Astrocyte (in vitro differentiated cells and primary cell): ENCODE measurements around the gene CLMN. TPM values are rescaled to one million over a fixed set of nuclear protein-coding genes. Genes with fewer than 3 reads are reported as not detected.

Experiments
- DNase-seq: peaks from one replicate; pipeline ENCODE4 v3.0.0-alpha.2; 2010; ENCODE audit warnings: low read depth
- FAIRE-seq: peaks from 2 replicates; lab custom pipeline; 2011; peaks lifted over from hg19 to GRCh38; lab: Jason Lieb, UNC
- H2AFZ ChIP-seq: 2 replicates; pipeline ENCODE4 v1.6.0; 2012; ENCODE audit warnings: low read depth, low read length, inconsistent platforms
- H3K27ac ChIP-seq: 2 replicates; pipeline ENCODE4 v1.5.1; 2011; ENCODE audit warnings: low read depth, low read length, inconsistent platforms
- H3K27me3 ChIP-seq: 2 replicates; pipeline ENCODE4 v1.6.0; 2011; ENCODE audit warnings: low read length, inconsistent platforms; ENCODE audit not compliant: insufficient read depth
- H3K36me3 ChIP-seq: 2 replicates; pipeline ENCODE4 v1.5.1; 2011; ENCODE audit warnings: low read length, inconsistent platforms; ENCODE audit not compliant: insufficient read depth
- H3K4me1 ChIP-seq: 2 replicates; pipeline ENCODE4 v1.5.1; 2011; ENCODE audit warnings: low read length, inconsistent platforms; ENCODE audit not compliant: insufficient read depth
- H3K4me2 ChIP-seq: 2 replicates; pipeline ENCODE4 v1.6.0; 2012; ENCODE audit warnings: low read length, inconsistent platforms
- H3K4me3 ChIP-seq: 2 replicates; pipeline ENCODE4 v1.5.1; 2011; ENCODE audit warnings: low read depth, mild to moderate bottlenecking, low read length, inconsistent platforms; ENCODE audit not compliant: insufficient read depth
- H3K79me2 ChIP-seq: 2 replicates; pipeline ENCODE4 v1.6.0; 2012; ENCODE audit warnings: mild to moderate bottlenecking, low read length, inconsistent platforms; ENCODE audit not compliant: insufficient read depth
- H3K9ac ChIP-seq: 2 replicates; pipeline ENCODE4 v1.6.0; 2012; ENCODE audit warnings: mild to moderate bottlenecking, low read length, inconsistent platforms
- H3K9me3 ChIP-seq: 2 replicates; pipeline ENCODE4 v1.5.1; 2012; ENCODE audit warnings: low read depth, mild to moderate bottlenecking, low read length, inconsistent platforms; ENCODE audit not compliant: insufficient read depth
- H4K20me1 ChIP-seq: 2 replicates; pipeline ENCODE4 v1.6.0; 2012; ENCODE audit warnings: low read length, inconsistent platforms; ENCODE audit not compliant: insufficient read depth
- H3K27ac Mint-ChIP-seq: one replicate; pipeline ENCODE4 v1.8.0; 2021; ENCODE audit warnings: mild to moderate bottlenecking, mixed read lengths; ENCODE audit not compliant: unreplicated experiment
- H3K27me3 Mint-ChIP-seq: one replicate; pipeline ENCODE4 v1.8.0; 2021; ENCODE audit warnings: low read depth, mixed read lengths; ENCODE audit not compliant: unreplicated experiment
- H3K36me3 Mint-ChIP-seq: one replicate; pipeline ENCODE4 v1.8.0; 2021; ENCODE audit warnings: low read depth, mixed read lengths; ENCODE audit not compliant: unreplicated experiment
- H3K4me1 Mint-ChIP-seq: one replicate; pipeline ENCODE4 v1.8.0; 2021; ENCODE audit warnings: low read depth, mixed read lengths; ENCODE audit not compliant: unreplicated experiment
- H3K4me3 Mint-ChIP-seq: one replicate; pipeline ENCODE4 v1.8.0; 2021; ENCODE audit warnings: mild to moderate bottlenecking, moderate library complexity, mixed read lengths; ENCODE audit not compliant: unreplicated experiment
- H3K9me3 Mint-ChIP-seq: one replicate; pipeline ENCODE4 v1.8.0; 2021; ENCODE audit warnings: mild to moderate bottlenecking, mixed read lengths; ENCODE audit not compliant: unreplicated experiment
- EZH2 ChIP-seq: IDR thresholded peaks from 2 replicates; pipeline ENCODE4 v1.6.1; 2012; ENCODE audit warnings: mild to moderate bottlenecking, low read length, inconsistent platforms; ENCODE audit not compliant: insufficient read depth
- total RNA-seq: library from RNA; stranded (reverse); gene quantifications from 2 replicates; pipeline ENCODE4 v1.2.1, GENCODE V29; 2021
- TF ChIP-seq, protein P1 (sequence below): IDR thresholded peaks from 2 replicates; pipeline ENCODE4 v1.5.1; 2011; ENCODE audit warnings: low read depth, mild to moderate bottlenecking, inconsistent platforms, low read length, moderate library complexity; ENCODE audit not compliant: insufficient read depth

CLMN gene
- total RNA-seq, 1 donor from 2014 or later: 14.0 TPM

GRCh38 chr14:95305940-95306339 is 13.8 kb downstream of the CLMN start:
- peaks cover 6% of the 10 kb centered on the region for H3K36me3 Mint-ChIP-seq
- peaks cover 10% of the 10 kb centered on the region for H3K9me3 Mint-ChIP-seq
- FAIRE-seq (no peak), DNase-seq (no peak)
- H3K4me1 Mint-ChIP-seq: peaks cover 2% of the 10 kb centered on the region
- Histone ChIP-seq H3K36me3 (no peaks in the 10 kb centered on the region), H3K4me2 (no peak overlapping the region), H3K27ac (no peak overlapping the region), H3K4me1 (no peaks in the 10 kb centered on the region), H3K9ac (no peak overlapping the region), H2AFZ (no peak overlapping the region), H4K20me1 (no peaks in the 10 kb centered on the region), H3K4me3 (no peak overlapping the region), H3K27me3 (no peaks in the 10 kb centered on the region), H3K79me2 (no peaks in the 10 kb centered on the region), H3K9me3 (no peaks in the 10 kb centered on the region)
- TF ChIP-seq, protein P1, sequence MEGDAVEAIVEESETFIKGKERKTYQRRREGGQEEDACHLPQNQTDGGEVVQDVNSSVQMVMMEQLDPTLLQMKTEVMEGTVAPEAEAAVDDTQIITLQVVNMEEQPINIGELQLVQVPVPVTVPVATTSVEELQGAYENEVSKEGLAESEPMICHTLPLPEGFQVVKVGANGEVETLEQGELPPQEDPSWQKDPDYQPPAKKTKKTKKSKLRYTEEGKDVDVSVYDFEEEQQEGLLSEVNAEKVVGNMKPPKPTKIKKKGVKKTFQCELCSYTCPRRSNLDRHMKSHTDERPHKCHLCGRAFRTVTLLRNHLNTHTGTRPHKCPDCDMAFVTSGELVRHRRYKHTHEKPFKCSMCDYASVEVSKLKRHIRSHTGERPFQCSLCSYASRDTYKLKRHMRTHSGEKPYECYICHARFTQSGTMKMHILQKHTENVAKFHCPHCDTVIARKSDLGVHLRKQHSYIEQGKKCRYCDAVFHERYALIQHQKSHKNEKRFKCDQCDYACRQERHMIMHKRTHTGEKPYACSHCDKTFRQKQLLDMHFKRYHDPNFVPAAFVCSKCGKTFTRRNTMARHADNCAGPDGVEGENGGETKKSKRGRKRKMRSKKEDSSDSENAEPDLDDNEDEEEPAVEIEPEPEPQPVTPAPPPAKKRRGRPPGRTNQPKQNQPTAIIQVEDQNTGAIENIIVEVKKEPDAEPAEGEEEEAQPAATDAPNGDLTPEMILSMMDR: no peak
- TF ChIP-seq EZH2: no peak
- no peak overlapping the region for H3K27ac Mint-ChIP-seq
- no peak overlapping the region for H3K4me3 Mint-ChIP-seq
- peaks cover 12% of the 10 kb centered on the region for H3K27me3 Mint-ChIP-seq

DNA sequence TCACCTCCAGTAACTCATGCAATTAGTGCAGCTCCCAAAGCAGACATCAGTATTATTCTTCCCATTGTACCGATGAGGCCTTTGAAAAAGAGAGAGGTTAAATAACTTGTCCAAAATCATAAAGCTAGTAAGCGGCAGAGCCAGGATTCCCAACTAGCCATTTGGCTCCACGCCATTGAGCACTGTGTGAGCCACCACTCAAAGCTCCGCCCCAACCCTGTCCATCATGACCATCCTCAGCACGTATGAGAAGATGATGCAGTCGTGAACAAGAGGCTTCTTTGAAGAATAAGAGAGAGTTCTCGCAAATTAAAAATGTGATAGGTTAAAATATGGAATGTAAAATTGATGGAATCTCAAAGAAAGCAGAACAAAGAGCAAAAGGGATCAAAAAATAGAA is 14.6 kb downstream of the CLMN start:
- H3K27ac Mint-ChIP-seq: no peak overlapping the region
- FAIRE-seq: no peak
- H3K27me3 Mint-ChIP-seq: peaks cover 15% of the 10 kb centered on the region
- Histone ChIP-seq H3K27me3 (no peaks in the 10 kb centered on the region), H3K4me3 (no peak overlapping the region), H3K9me3 (no peaks in the 10 kb centered on the region), H3K4me1 (no peaks in the 10 kb centered on the region), H3K79me2 (no peaks in the 10 kb centered on the region), H3K4me2 (no peak overlapping the region), H3K27ac (no peak overlapping the region), H3K36me3 (no peaks in the 10 kb centered on the region), H3K9ac (no peak overlapping the region), H4K20me1 (no peaks in the 10 kb centered on the region), H2AFZ (no peak overlapping the region)
- H3K36me3 Mint-ChIP-seq: peaks cover 3% of the 10 kb centered on the region
- DNase-seq: no peak
- TF ChIP-seq, protein P1: no peak
- TF ChIP-seq EZH2: no peak
- H3K9me3 Mint-ChIP-seq: peaks cover 10% of the 10 kb centered on the region
- H3K4me3 Mint-ChIP-seq: no peak overlapping the region
- no peaks in the 10 kb centered on the region for H3K4me1 Mint-ChIP-seq

- Histone ChIP-seq H3K4me1 (no peaks in the 10 kb centered on the region), H3K79me2 (no peaks in the 10 kb centered on the region), H3K27me3 (no peaks in the 10 kb centered on the region), H2AFZ (no peak overlapping the region), H3K4me2 (no peak overlapping the region), H3K9ac (no peak overlapping the region), H3K27ac (no peak overlapping the region), H3K36me3 (no peaks in the 10 kb centered on the region), H4K20me1 (no peaks in the 10 kb centered on the region), H3K9me3 (no peaks in the 10 kb centered on the region), H3K4me3 (no peak overlapping the region)
- TF ChIP-seq, protein P1: no peak
- no peak for TF ChIP-seq EZH2
- no peak for FAIRE-seq
- no peak for DNase-seq
- no peak overlapping the region for H3K4me3 Mint-ChIP-seq
- peaks cover 10% of the 10 kb centered on the region for H3K9me3 Mint-ChIP-seq
- H3K36me3 Mint-ChIP-seq: peaks cover 4% of the 10 kb centered on the region
- H3K27ac Mint-ChIP-seq: no peak overlapping the region
- H3K4me1 Mint-ChIP-seq: no peaks in the 10 kb centered on the region
- peaks cover 19% of the 10 kb centered on the region for H3K27me3 Mint-ChIP-seq
These were observed 15.4 kb downstream of the CLMN start for GRCh38 chr14:95304342-95304741.
